Keratinocyte (primary cell): Measurements from ENCODE around the gene SEMA3D. TPM values are rescaled to one million over a fixed set of nuclear protein-coding genes. Genes with fewer than 3 reads are reported as not detected.

Experiments used
- DNase-seq: peaks from one replicate; pipeline ENCODE4 v3.0.0-alpha.2; 2011; ENCODE audit warnings: low read depth, missing footprints, low spot score
- FAIRE-seq: peaks from 2 replicates; lab custom pipeline; 2011; peaks lifted over from hg19 to GRCh38; lab: Jason Lieb, UNC
- H2AFZ ChIP-seq: 2 replicates; pipeline ENCODE4 v1.6.0; 2012; ENCODE audit warnings: low read length, control low read depth, inconsistent platforms; ENCODE audit not compliant: control insufficient read depth
- H3K27ac ChIP-seq: 2 replicates; pipeline ENCODE4 v1.5.1; 2011; ENCODE audit warnings: low read length; ENCODE audit not compliant: control insufficient read depth, insufficient read depth
- H3K27me3 ChIP-seq: 3 replicates; pipeline ENCODE4 v1.6.0; 2011; ENCODE audit warnings: low read length; ENCODE audit not compliant: control insufficient read depth, insufficient read depth; ENCODE audit errors: extremely low read depth
- H3K36me3 ChIP-seq, 2 experiments: 2 replicates in 1 of 2; 3 replicates in 1 of 2; pipeline ENCODE4 v1.5.1; 2011; ENCODE audit warnings: low read length in 2 of 2, mild to moderate bottlenecking in 1 of 2; ENCODE audit not compliant: control insufficient read depth in 2 of 2, insufficient read depth in 2 of 2; ENCODE audit errors: extremely low read depth in 1 of 2
- H3K4me1 ChIP-seq: 3 replicates; pipeline ENCODE4 v1.5.1; 2011; ENCODE audit warnings: low read length; ENCODE audit not compliant: control insufficient read depth, insufficient read depth; ENCODE audit errors: extremely low read depth
- H3K4me2 ChIP-seq: 3 replicates; pipeline ENCODE4 v1.6.0; 2011; ENCODE audit warnings: low read depth, low read length; ENCODE audit not compliant: control insufficient read depth, insufficient read depth; ENCODE audit errors: extremely low read depth
- H3K4me3 ChIP-seq, 3 experiments: fragments of 200-600 bp in 1 of 3; sonication (generic) in 1 of 3; 2 replicates in 2 of 3; 3 replicates in 1 of 3; pipeline ENCODE4 v1.5.1; 2011 to 2016; ENCODE audit warnings: low read length in 3 of 3, mild to moderate bottlenecking in 3 of 3, control low read depth in 2 of 3, inconsistent platforms in 1 of 3, low read depth in 1 of 3, mixed read lengths in 1 of 3, mixed run types in 1 of 3, moderate library complexity in 1 of 3; ENCODE audit not compliant: control insufficient read depth in 2 of 3, insufficient read depth in 2 of 3; ENCODE audit errors: extremely low read depth in 1 of 3
- H3K79me2 ChIP-seq: 2 replicates; pipeline ENCODE4 v1.6.0; 2012; ENCODE audit warnings: low read length; ENCODE audit not compliant: control insufficient read depth, insufficient read depth
- H3K9ac ChIP-seq: 3 replicates; pipeline ENCODE4 v1.6.0; 2011; ENCODE audit warnings: low read length; ENCODE audit not compliant: control insufficient read depth, insufficient read depth; ENCODE audit errors: extremely low read depth
- H3K9me1 ChIP-seq: 3 replicates; pipeline ENCODE4 v1.6.0; 2011; ENCODE audit warnings: low read length; ENCODE audit not compliant: control insufficient read depth, insufficient read depth; ENCODE audit errors: extremely low read depth
- H3K9me3 ChIP-seq: 2 replicates; pipeline ENCODE4 v1.5.1; 2012; ENCODE audit warnings: low read depth, low read length; ENCODE audit not compliant: control insufficient read depth
- H4K20me1 ChIP-seq: 3 replicates; pipeline ENCODE4 v1.6.0; 2011; ENCODE audit warnings: low read length; ENCODE audit not compliant: control insufficient read depth, insufficient read depth; ENCODE audit errors: extremely low read depth
- EZH2 ChIP-seq: IDR thresholded peaks from one replicate; pipeline ENCODE4 v1.6.1; 2012; ENCODE audit warnings: inconsistent platforms, mild to moderate bottlenecking, low read length, moderate library complexity
- dilution Hi-C: fragments of 300-500 bp; cut with MboI; formaldehyde crosslinking; loops from one replicate; pipeline ENCODE4 v1.7.0; 2020; ENCODE audit warnings: low sequenced_read_pairs; ENCODE audit not compliant: extremely low pct_ligation_motif_present
- polyA plus RNA-seq, 5 experiments: library from polyadenylated mRNA; depleted of rRNA in 3 of 5; stranded (reverse) in 3 of 5; stranded (forward) in 1 of 5; unstranded in 1 of 5; fragments of >200 nt; gene quantifications; 1 replicate in 1 of 5; 2 replicates in 3 of 5; 3 replicates in 1 of 5; pipeline versions ENCODE4 v1.2.1 to v1.2.3, GENCODE V29; 2011 to 2012; ENCODE audit warnings: missing spikeins in 2 of 5, low read depth in 1 of 5, low replicate concordance in 1 of 5
- TF ChIP-seq, protein P1 (sequence below), 3 experiments: IDR thresholded peaks in 1 of 3; conservative IDR thresholded peaks in 1 of 3; optimal IDR thresholded peaks in 1 of 3; 2 replicates in 2 of 3; 3 replicates in 1 of 3; pipeline versions ENCODE3 to v1.5.1; 2011; ENCODE audit warnings: low read length in 3 of 3, mild to moderate bottlenecking in 3 of 3, moderate library complexity in 2 of 3, control low read depth in 1 of 3, inconsistent platforms in 1 of 3; ENCODE audit not compliant: insufficient read depth in 2 of 3; ENCODE audit errors: extremely low read depth in 1 of 3

Gene SEMA3D
- polyA plus RNA-seq, 1 donor (not counting 4 experiments of a cell fraction or from before 2014, with no cell fraction given) = 5.2 TPM

DNA sequence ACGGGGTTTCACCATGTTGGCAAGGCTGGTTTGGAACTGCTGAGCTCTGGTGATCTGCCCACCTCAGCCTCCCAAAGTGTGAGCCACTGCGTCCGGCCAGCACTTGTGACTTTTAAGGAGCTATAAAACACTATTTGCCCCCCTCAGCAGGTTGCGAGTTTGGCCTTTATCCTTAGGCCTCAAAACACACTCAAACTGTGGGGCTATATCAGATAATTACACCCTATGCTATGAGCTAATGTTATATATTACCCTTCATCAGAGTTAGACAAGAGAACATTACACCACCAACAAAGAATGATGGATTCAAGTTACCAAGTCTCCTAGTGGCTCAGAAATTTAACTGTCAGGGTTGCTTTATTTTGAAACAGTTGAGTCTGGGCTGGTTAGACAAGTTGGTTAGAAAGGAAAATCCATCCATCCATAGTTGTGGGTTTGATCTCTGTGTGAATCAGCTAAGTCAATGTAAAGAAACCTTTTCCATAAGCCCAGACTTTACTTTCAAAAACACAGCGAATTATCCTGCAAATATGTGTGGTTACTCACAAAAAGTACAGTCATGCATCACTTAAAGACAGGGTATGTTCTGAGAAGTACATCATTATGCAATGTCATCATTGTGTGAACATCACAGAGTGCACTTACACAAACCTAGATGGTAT is 115.8 kb downstream of the SEMA3D start:
- Histone ChIP-seq H3K27me3 (no peaks in the 10 kb centered on the region), H3K4me2 (no peak overlapping the region), H2AFZ (no peak overlapping the region), H3K36me3 (no peaks in the 10 kb centered on the region), H3K79me2 (no peaks in the 10 kb centered on the region), H3K9ac (no peak overlapping the region), H3K4me1 (peaks cover 14% of the 10 kb centered on the region), H3K4me3 (no peak overlapping the region), H4K20me1 (no peaks in the 10 kb centered on the region), H3K27ac (peak overlapping the region; percentile 13), H3K9me1 (no peaks in the 10 kb centered on the region), H3K9me3 (no peaks in the 10 kb centered on the region)
- dilution Hi-C loops = loop anchor here (25.0 kb wide), 1 partner anchor 116 kb away; the partner anchor contains the start of gene SEMA3D
- peak; percentile 40 for DNase-seq
- TF ChIP-seq, protein P1, sequence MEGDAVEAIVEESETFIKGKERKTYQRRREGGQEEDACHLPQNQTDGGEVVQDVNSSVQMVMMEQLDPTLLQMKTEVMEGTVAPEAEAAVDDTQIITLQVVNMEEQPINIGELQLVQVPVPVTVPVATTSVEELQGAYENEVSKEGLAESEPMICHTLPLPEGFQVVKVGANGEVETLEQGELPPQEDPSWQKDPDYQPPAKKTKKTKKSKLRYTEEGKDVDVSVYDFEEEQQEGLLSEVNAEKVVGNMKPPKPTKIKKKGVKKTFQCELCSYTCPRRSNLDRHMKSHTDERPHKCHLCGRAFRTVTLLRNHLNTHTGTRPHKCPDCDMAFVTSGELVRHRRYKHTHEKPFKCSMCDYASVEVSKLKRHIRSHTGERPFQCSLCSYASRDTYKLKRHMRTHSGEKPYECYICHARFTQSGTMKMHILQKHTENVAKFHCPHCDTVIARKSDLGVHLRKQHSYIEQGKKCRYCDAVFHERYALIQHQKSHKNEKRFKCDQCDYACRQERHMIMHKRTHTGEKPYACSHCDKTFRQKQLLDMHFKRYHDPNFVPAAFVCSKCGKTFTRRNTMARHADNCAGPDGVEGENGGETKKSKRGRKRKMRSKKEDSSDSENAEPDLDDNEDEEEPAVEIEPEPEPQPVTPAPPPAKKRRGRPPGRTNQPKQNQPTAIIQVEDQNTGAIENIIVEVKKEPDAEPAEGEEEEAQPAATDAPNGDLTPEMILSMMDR (optimal IDR thresholded peaks at IDR 0.05 in 1 of 3, IDR thresholded peaks at IDR 0.05 in 1 of 3, conservative IDR thresholded peaks at IDR 0.05 in 1 of 3; ENCODE audit: extremely low read depth in 1 of 3, insufficient read depth in 2 of 3, low read length in 3 of 3) = no peak
- TF ChIP-seq EZH2 = no peak
- FAIRE-seq = peak; percentile 78

GRCh38 chr7:85068799-85069198 is 118.1 kb downstream of the SEMA3D start:
- Histone ChIP-seq H4K20me1 (no peaks in the 10 kb centered on the region), H3K36me3 (no peaks in the 10 kb centered on the region), H3K4me1 (peaks cover 14% of the 10 kb centered on the region), H3K9ac (no peak overlapping the region), H3K4me2 (no peak overlapping the region), H3K79me2 (no peaks in the 10 kb centered on the region), H3K27ac (no peak overlapping the region), H3K27me3 (no peaks in the 10 kb centered on the region), H3K9me1 (no peaks in the 10 kb centered on the region), H2AFZ (no peak overlapping the region), H3K9me3 (no peaks in the 10 kb centered on the region), H3K4me3 (no peak overlapping the region)
- dilution Hi-C loops = loop anchor here (25.0 kb wide), 1 partner anchor 119 kb away; the partner anchor contains the start of gene SEMA3D
- TF ChIP-seq, protein P1 (optimal IDR thresholded peaks at IDR 0.05 in 1 of 3, IDR thresholded peaks at IDR 0.05 in 1 of 3, conservative IDR thresholded peaks at IDR 0.05 in 1 of 3; ENCODE audit: extremely low read depth in 1 of 3, insufficient read depth in 2 of 3, low read length in 3 of 3) = no peak
- no peak for TF ChIP-seq EZH2
- DNase-seq (peak; percentile 19), FAIRE-seq (peak; percentile 79)
